H54 (cell line): ENCODE measurements around the gene ACTMAP.

Experiments used
- DNase-seq: peaks from one replicate; pipeline ENCODE4 v3.0.0; 2011; ENCODE audit warnings: low spot score, mixed read lengths; ENCODE audit not compliant: insufficient read length
- FAIRE-seq: peaks from 3 replicates; lab custom pipeline; 2011; peaks lifted over from hg19 to GRCh38; lab: Jason Lieb, UNC
- POLR2A ChIP-seq: IDR thresholded peaks from 2 replicates; pipeline ENCODE4 v1.6.1; 2011; ENCODE audit warnings: low read depth, mild to moderate bottlenecking, low read length

The ACTMAP gene

GRCh38 chr19:40714441-40715299 lies 35.6 kb downstream of the ACTMAP start:
- peak; percentile 23; the same call in 1 of the 2 replicates for TF ChIP-seq POLR2A
- DNase-seq (peak; percentile 96), FAIRE-seq (no peak)

GRCh38 chr19:40713939-40714338 lies 36.3 kb downstream of the ACTMAP start:
- no peak for TF ChIP-seq POLR2A
- no peak for DNase-seq
- no peak for FAIRE-seq

GRCh38 chr19:40709817-40710216 lies 40.5 kb downstream of the ACTMAP start:
- TF ChIP-seq POLR2A = no peak
- no peak for FAIRE-seq
- no peak for DNase-seq

GRCh38 chr19:40707615-40708014 lies 42.7 kb downstream of the ACTMAP start:
- FAIRE-seq = no peak
- DNase-seq = no peak
- no peak for TF ChIP-seq POLR2A

GRCh38 chr19:40705950-40706619 lies 44.2 kb downstream of the ACTMAP start:
- DNase-seq (no peak), FAIRE-seq (no peak)

GRCh38 chr19:40705362-40705651 lies 45.0 kb downstream of the ACTMAP start:
- TF ChIP-seq POLR2A = no peak
- DNase-seq (no peak), FAIRE-seq (no peak)

More at GRCh38 chr19:40705950-40706619, 44.2 kb downstream of the ACTMAP start:
- TF ChIP-seq POLR2A = no peak

GRCh38 chr19:40704491-40705361 lies 45.6 kb downstream of the ACTMAP start:
- TF ChIP-seq POLR2A = no peak
- FAIRE-seq (no peak), DNase-seq (no peak)

GRCh38 chr19:40703029-40703755 lies 47.1 kb downstream of the ACTMAP start:
- FAIRE-seq (no peak), DNase-seq (no peak)
- TF ChIP-seq POLR2A = no peak

GRCh38 chr19:40702337-40703012 lies 47.8 kb downstream of the ACTMAP start:
- TF ChIP-seq POLR2A = no peak
- FAIRE-seq (no peak), DNase-seq (no peak)

- FAIRE-seq = no peak
- no peak for TF ChIP-seq POLR2A
- DNase-seq = no peak
Measured at GRCh38 chr19:40701758-40702157, 48.5 kb downstream of the ACTMAP start.

GRCh38 chr19:40700083-40700482 lies 50.2 kb downstream of the ACTMAP start:
- no peak for TF ChIP-seq POLR2A
- DNase-seq = no peak
- FAIRE-seq = no peak

- no peak for TF ChIP-seq POLR2A
- FAIRE-seq (no peak), DNase-seq (no peak)
Measured at GRCh38 chr19:40697007-40697406, 53.3 kb downstream of the ACTMAP start.

- DNase-seq = no peak
- TF ChIP-seq POLR2A = no peak
- FAIRE-seq = no peak
Measured at GRCh38 chr19:40695881-40696280, 54.4 kb downstream of the ACTMAP start.
